A673 (cell line): ENCODE data around the gene GRN.

Experiments used
- EZH2 ChIP-seq: fragments of 200-600 bp; sonication (generic); IDR thresholded peaks from 2 replicates; pipeline ENCODE4 v1.6.1; 2017; ENCODE audit warnings: borderline replicate concordance, low read depth, mild to moderate bottlenecking, mixed read lengths, antibody characterized with exemption, low read length; ENCODE audit not compliant: poor library complexity, severe bottlenecking
- TF ChIP-seq, protein P1 (sequence below): fragments of 300-800, 200-600 bp; sonication (generic); conservative IDR thresholded peaks from 2 replicates; pipeline ENCODE4 v1.5.1; 2017; ENCODE audit warnings: low read depth, mild to moderate bottlenecking, antibody characterized with exemption, low read length, moderate library complexity, mixed read lengths

DNA sequence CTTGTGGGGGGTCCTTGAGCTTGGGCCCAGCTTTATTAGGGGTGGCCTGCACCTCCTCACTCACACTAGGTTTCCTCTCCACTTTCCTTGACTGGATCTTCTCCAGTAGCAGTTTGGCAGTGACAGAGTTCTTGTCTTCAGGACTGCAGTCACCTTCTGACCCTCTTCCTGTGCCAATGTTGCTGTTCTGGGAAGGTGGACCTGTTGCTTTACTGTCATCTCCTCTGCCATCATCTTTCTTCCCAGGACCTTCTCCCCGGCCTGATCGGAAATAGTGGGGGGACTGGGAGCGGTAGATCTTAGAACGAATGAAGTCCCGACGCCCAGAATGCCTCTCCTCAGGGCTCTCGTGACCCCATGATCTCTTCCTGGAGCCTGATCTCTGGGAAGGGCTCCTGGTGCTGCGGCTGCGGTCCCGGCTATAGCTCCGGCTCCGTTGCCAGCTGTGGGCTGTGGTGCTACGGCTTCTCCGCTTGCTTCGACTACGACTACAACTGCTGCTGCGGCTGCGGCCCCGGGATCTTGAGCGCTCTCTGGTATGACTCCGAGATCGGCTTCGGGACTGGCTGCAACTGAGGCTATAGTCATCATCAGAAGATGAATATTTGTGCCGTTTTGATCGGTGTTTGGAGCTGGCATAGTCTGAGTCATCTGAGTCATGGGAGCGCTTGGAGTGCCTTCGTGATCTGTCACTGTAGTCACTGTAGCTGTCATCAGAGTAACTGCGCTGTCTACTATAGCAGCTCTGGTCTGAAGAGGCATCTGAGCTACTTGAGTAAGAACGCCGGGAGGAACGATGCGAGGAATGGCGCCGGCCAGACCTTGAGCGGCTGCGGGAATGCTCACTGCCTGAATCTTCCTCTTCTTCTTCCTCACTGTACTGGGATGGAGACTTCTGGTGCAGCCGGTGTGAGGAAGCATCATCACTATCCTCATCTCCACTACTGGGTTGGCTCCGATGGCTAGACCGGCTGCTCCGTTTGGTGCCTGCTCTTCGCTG is 53.9 kb downstream of the GRN start:
- TF ChIP-seq, protein P1, sequence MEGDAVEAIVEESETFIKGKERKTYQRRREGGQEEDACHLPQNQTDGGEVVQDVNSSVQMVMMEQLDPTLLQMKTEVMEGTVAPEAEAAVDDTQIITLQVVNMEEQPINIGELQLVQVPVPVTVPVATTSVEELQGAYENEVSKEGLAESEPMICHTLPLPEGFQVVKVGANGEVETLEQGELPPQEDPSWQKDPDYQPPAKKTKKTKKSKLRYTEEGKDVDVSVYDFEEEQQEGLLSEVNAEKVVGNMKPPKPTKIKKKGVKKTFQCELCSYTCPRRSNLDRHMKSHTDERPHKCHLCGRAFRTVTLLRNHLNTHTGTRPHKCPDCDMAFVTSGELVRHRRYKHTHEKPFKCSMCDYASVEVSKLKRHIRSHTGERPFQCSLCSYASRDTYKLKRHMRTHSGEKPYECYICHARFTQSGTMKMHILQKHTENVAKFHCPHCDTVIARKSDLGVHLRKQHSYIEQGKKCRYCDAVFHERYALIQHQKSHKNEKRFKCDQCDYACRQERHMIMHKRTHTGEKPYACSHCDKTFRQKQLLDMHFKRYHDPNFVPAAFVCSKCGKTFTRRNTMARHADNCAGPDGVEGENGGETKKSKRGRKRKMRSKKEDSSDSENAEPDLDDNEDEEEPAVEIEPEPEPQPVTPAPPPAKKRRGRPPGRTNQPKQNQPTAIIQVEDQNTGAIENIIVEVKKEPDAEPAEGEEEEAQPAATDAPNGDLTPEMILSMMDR, result no peak
- TF ChIP-seq EZH2, result no peak
